Stimulated activated CD4-positive, alpha-beta T cell treated with anti-CD3 and anti-CD28 coated beads, Interleukin-15, amount 100 ng/mL, for 1 hour (primary cell): ENCODE data around the gene TTC9B.
"Not testable (repeated sequence)": the region's sequence is repeated elsewhere in the genome, so short reads cannot be mapped to it uniquely, and the experiment has no call there.

Source experiments
- DNase-seq, 2 donors: peaks; one replicate each; pipeline ENCODE4 v3.0.0-alpha.2; 2020; ENCODE audit warnings: low read depth in 1 of 2, low spot score in 1 of 2

TTC9B gene

DNA sequence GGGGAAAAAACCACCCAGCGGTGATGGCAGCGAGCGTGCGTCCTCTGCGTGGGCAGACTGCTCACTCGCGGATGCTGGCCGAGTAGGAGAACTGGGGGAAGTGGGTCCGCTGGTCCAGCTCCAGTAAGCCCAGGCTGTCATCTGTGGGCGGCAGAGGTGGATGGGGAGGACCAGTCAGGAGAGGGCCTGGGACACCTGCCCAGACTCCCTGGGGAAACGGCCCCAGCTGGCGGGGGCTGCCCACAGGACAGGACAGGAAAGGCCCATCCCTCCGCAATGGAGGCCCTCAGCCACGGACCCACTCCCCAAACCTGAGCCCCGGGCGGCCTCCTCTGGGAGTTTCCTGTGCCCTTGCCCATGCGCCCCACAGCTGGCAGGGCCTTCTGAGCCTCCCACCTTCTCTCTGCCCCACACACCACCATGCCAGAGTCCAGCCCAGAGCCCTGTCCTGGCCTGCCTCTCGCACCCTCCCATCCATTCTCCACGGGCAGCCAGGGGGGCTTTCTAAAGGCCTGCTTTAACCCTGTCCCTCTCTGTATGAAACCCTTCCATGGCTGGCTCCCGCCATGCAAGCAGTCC is 15.7 kb upstream of the TTC9B start:
- DNase-seq = no peak

DNA sequence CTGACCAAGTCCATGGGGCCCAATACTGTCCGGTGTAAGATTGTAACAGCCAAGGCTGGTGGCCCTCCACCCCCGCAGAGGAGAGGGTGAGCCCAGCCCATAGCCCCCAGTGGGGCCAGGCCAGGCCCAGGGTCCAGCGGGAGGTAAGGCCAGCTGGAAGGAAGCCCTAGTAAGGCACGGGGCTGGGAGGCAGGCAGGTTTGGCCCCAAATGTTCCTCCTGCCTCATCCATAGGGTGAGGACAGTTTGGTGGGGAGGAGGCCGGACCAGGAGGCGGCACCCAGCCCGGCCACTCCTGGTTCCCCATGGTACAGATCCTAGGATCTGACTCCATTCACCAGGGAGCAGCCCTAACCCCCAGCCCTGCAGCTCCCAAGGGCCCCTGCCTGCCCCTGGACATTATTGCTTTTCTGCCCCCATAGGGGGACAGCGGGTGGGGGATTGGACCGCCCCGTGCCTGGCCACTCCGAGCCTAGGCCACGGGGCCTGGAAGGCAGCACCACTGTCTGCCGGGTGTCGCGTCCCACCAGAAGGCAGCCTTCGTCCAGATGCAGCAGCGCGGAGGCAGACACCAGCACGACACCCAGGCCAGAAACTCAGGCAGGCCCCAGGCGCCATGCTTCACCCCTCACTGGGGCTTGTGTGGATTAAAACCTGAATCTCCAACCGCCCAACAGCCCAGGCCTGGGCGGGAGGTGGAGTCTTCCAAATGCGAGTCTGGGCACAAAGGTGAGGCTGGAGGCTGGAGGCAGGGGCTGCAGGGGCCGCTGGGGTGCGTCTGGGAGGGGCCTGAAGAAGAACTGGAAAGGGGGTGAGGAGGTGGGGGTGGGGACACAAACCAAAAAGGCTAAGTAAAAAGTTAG is 15.0 kb upstream of the TTC9B start:
- DNase-seq = no peak

DNA sequence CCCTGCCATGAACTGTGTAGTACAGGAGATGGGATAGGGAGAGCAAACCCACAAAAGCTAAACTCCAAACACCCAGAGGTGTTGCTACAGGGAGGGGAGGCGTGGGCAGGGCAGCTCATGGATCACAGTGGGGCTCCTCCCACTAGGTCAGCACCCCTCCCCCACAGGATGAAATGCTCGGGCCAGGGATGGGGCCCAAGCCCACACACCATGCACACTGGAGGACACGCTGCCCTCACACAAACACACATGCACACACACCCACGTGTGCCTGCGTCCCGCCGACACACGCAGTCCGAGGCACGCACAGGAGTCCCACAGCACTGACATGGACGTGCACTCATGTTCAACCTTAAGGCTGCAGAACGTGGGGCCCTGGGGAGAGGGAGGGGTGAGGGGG is 14.3 kb upstream of the TTC9B start:
- DNase-seq = no peak

DNA sequence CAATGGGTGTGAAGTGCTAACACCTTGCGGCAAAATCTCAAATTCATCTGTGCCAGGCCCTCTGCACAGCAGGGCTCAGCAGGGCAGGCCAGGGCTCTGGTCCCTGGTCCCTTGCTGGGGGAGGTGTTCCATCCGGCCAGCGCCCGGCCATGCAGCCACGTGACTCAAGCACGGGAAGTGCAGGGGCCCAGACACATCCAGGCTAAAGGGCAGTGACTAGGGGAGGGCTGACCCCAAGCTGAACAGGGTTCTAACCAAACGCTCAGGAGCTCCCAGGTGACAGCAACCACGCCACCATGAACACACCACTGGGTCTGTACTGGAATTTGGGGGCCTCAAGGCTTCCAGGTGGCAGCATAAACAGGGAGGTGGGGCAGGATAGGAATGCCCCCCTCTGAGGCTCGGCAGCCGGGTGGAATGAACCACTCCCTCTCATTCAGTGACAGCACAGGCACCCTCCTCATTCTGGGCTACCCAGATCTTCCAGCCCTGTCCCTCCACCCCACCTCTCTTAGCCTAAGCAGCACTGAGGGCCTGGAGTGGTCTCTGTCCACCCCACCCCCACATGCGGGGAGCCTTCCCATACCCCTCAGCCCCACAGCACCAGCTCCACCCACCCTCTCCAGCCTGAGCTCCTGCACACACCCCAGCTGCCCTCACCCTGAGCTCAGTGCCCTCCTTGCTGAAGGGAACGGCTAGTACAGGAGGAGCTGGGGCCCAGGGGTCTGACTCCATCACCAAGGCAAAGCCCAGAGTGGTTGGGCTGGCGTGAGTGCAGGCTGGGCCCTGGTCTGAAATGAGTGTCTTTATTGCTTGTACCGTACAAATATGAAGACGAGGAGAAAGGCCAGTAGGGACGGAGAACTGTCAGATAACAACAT is 13.6 kb upstream of the TTC9B start:
- DNase-seq = no peak

DNA sequence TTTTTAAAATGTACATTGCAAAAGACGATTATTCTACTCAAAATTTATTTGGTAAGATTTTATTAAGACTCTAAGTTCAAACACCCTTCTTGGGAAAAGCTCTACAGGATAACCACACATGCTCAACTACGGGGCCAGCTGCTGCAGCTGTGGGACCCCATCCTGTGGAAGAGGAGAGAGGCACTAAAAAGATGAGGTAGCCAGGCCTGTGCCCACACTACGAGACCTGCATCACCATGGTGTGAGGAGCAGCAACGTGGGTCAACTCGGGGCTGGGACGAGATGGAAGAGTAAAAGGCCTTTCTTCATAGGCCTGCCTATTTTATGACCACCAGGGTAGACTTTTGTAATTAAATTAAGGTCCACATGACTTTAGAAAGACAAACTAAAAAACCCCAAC is 12.9 kb upstream of the TTC9B start:
- no peak for DNase-seq

DNA sequence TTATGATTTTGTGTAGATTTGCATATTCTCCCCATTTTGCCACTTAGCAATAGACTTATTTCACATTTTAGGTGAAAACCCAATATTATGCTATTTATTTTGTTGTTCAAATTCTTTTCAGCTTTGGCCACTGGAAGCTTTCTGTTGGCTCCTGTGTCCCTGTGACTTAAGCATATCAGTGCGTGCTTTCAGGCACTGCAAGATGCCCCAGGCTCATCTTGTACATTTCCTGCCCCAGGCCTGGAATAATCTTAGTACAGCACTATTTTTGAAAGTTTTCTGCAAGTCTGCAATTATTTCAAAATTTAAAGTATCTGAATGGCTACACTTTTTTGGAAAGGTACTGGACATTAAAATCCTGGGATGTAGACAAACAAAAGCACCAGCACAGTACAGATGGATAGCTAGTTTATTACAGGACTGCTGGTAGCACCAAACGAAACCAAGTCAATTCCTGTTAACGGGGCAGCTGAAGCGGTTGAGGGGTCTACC is 11.8 kb upstream of the TTC9B start:
- no peak for DNase-seq

DNA sequence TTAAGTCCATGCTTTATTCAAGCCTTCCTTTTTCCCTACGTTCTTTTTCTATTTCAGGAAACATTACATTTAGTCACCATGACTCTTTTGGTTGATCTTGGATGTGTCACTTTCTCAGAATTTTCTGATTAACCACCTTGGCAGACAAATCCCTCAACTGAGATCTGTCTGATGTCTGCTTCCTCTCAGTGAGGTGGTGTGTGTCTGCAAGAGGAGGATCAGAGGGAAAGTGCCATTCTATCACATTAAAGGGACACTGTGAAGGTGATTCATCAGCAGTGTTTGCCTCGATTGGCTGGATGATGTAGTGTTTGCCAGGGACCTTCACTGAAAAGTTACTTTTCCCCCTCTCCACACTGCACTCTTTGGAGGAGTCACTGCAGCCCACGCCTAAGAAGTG is 11.3 kb upstream of the TTC9B start:
- no peak for DNase-seq

DNA sequence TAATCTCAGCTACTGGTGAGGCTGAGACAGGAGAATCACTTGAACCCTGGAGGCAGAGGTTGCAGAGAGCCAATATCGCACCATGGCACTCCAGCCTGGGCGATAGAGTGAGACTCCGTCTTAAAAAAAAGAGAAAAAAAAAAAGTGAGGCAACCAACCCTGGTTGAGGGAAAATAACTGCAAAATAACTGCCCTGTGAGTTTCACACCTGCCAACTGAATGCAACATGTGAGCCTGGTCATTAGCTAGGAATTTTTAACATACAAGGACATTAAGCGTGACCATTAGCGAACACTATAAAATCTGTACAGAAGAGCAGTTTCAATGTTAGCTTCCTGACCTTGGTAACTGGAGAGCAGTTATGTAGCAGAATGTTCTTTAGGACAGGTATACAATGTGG is 10.7 kb upstream of the TTC9B start:
- no peak for DNase-seq

DNA sequence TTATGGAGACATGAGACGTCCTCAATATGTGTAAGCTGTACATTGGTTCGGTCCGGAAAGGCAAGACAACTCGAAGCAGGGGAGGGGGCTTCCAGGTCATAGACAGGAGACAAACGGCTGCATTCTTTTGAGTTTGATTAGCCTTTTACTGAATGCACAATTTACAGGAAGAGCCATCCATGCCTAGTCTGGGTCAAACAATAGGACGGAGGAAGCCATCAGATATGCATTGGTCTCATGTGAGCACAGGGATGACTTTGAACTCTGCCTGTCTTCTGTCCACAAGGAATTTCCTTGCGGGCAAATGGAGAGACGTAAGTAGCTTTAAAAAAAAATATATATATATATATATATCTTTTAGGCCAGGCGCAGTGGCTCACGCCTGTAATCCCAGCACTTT is 10.2 kb upstream of the TTC9B start:
- no peak for DNase-seq

DNA sequence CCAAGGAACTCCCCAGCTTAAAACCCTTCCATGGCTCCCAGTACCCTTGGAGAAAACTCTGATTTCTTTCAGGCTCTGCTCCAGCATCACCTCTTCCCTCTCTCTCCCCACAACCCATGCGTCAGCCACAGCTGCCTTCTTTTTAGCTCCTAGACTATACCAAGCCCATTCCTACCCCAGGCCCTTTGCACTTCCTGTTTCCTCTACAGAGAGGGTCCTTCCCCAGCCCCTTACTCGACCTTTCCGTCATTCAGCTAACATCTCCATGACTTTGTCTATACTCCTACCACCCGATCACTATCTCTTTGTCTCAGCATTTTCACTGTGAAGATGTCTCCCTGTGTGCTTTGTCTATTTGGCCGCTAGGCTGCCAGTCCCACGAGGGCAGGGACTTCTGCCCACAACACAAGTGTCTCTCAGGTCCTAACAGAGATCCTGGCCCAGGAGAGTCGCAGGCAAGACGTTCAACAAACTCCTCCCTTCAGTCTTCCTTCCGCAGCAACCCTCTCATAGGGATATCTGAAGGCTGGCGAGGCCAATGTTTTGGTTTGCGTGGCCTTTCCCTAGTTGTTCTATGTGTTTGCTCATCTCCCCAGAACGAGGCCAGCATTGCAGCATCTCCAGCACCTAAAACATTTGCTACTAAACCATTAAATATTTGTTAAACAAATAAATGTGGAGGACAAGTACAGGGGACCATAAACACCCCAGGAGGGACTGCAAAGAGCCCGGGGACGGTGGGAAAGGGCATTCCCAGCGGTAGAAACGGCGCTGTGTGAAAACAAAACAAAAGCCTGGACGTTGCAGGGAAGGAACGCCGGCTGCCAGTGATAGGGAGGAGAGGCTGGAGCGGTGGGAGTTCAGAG is 7.5 kb upstream of the TTC9B start:
- DNase-seq = no peak

DNA sequence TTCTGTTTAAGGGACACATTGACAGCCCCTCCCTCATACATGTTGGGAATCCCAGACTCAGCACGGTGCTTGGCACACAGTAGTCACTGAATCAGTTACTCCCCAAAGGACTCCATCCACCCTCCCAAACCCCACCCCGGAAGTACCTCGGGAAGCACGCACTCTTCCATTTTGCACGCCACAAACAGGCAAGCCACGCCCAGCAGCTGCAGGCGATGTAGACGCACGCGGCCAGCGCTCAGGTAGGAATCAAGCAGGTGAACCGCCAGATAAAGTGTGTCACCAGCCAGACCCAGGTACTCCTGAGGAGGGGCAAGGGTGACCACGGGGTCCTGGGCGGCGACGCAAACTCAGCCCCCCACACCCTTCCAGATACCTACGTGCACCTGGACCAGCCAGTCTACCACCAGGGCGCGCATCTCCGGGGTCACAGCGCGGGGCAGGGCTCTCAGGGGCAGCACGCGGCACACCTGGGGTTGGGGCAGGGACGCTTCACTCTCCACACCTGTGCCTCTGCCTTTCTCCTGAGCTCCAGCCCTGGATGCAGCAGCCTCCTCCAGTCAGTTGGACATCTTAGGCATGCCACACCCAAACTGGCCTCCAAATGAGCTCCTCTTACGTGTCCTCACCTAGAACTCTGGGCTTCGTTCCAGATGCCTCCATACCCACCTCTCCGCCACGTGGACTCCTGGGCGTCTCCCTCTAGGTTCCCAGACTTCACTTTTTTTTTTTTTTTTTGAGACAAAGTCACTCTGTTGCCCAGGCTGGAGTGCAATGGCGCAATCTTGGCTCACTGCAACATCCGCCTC is 6.4 kb upstream of the TTC9B start:
- DNase-seq = no peak

DNA sequence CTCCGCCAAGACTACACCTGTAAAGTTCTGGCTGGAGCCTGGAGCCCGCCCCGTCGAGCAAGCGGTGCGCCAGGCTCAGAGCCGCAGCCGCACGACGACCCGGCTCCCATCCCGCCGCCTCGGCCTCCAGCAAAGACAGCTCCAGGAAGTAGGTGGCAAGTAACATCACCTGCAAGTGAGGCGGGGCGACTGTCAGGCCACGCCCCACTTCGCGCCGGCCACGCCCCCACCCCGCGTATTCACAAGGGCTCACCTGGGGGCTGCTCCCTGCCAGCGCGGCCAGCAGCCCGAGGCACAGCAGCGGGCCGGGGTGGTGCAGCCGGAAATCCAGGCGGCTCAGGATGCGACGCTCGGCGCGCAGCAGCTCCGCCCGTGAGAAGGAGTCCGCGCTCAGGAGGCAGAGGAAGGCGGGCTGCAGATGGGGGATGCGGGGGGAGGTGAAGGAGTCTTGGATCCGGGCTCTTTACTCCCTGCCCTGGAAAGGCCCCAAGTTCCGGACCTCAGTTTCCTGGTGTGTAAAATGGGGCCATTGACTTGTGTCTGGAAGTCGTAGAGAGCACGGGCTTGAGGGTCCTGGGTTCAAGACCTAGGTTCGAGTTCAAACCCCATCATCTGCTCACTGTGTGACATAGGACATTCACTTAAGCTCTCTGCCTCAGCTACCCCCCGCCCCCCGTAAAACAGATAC is 5.1 kb upstream of the TTC9B start:
- peak in 1 of 2 donors; percentile 16 for DNase-seq

DNA sequence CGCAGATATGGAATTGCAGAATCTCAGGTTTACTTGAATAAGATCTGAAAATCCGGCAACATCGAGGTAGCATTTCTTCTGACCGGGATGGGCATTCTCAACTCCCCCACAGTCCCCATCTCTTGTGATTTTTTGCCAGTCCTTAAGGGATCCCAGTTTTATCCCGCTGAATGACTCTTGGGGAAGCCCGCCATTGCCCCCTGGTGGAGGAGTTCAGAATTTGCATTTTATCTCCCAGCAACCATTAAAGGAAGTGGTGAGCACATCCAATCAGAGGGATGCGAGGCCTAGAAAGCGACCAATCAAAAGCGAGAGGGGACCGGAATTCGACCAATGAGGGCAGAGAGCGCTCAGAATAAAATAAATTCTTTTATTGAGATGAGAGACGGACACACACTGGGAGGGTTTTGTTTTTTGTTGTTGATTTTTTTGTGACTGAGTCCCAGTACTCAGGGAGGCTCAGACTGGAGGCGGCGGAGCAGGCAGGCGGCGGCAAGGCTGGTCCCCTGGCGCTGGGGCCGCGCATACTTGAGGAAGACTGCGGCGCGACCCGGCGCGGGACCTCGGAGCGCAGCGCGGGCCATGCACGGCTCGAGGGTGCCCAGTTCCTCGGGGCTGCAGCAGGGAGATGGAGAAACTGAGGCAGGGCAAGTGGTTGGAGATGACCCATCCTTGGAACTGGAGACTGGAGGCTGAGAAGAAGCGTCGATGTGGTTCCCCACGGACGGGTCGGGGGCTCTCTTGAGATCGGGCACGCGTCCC is 3.9 kb upstream of the TTC9B start:
- DNase-seq = peak; percentile 49

DNA sequence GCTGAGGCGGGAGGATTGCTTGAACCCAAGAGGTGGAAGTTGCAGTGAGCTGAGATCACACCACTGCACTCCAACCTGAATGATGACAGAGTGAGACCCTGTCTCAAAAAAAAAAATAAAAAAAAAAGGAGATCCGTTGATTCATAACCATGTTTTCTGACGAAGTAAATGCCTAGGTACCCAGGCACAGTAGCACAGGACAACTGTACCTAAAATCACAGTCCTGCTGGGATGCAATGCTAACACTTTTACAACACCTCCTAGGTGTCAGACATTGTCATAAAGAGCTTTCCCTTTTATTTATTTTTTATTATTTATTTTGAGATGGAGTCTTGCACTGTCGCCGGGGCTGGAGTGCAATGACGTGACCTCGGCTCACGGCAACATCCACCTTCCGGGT is 2.5 kb upstream of the TTC9B start:
- DNase-seq = no peak

DNA sequence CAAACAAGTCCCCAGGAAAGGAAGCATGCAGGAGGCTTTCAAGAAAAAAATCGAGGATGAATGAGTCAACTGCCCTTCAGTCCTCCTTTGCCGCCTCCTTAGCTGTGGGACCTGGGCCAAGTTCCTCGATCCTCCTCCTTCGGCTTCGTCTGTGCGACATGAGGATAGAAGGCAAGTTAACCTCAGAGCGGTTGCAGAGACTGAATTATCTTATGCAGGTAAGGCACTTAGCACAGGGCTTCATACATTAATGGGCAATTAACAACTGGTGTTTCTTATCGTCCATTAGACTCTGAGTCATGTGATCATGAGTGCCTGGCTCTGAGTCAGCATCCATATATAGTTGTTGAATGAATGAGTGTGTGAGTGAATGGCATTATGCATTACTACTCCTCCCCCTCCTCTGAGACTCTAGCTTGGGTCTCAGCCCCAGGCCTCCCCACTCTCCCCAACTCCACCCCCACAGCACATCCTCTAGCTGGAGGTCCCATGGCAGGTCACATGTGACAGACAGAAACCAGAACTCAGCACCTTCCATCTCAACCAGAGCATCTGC is 1.6 kb upstream of the TTC9B start:
- no peak for DNase-seq

DNA sequence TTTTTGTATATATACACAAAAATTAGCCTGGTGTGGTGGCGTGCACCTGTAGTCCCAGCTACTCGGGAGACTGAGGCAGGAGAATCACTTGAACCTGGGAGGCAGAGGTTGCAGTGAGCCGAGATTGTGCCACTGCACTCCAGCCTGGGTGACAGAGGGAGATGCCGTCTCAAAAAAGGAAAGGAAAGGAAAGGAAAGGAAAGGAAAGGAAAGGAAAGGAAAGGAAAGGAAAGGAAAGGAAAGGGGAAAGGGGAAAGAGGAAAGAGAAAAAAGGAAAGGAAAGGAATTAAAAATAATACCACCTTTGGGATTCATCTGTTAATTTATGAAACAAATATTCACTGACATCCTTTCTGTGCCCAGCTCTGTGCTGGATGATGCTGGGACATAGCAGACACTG is 845 bp upstream of the TTC9B start:
- not testable (repeated sequence) for DNase-seq

DNA sequence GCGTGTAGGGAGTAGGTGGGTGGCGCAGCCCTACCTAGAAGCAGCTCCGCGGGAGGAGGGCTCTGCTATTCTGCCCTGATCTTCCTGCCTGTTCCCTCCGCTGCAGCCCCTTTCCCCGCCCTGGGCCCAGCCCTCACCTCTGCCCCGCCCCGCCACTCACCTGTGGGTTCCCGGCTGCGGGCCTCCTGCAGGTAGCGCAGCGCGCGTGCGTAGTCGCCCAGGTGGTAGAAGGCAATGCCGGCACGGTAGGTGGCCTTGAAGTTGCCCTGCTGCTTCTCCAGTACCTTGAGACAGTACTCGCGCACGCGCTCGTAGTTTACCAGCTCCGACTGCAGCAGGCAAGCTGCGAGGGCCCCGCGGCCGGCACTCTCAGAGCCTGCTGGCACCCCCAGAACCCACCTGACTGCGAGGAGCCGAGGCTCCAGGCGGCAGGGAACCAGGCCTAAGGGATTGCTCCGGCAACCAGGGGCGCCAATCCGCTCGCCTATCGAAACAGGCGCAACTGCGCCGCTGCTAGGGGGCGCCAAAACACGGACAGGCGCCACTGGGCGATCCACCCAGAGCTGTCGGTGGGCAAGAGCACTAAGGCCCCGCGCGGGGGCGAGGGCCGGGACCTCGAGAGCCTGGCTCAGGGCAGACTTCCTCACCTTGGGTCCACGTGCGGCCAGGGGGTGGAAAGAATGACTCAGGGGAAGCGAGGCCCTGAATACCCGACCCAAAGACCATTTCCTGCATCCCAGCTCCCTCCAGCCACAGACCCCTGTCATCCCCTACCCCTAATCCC is 965 bp downstream of the TTC9B start:
- DNase-seq = no peak

DNA sequence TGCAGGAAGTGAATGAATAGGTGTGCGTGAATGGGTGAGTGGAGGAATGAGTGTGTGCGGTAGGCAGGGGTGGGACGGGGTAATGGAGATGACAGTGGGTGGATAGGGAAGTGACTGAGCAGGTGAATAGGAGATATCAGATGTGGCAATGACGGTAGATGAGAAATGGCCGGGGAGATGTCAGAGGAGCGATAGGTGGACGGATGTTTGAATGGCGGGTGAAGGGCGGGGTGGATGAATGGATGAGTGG is 1.5 kb downstream of the TTC9B start:
- no peak for DNase-seq
